PC-3 (cell line): ENCODE measurements around the gene ENO3.
A peak's percentile ranks its signal among the peaks of the same experiment; 100 is the strongest.

Experiments
- CTCF ChIP-seq: fragments of 300-600 bp; sonication (generic); conservative IDR thresholded peaks from 2 replicates; pipeline ENCODE4 v1.5.1; 2017; ENCODE audit warnings: antibody characterized with exemption, low read depth, mild to moderate bottlenecking, low read length
- EZH2 ChIP-seq: fragments of 300-600 bp; sonication (generic); IDR thresholded peaks from one replicate; pipeline ENCODE4 v1.6.1; 2017; ENCODE audit warnings: antibody characterized with exemption, mild to moderate bottlenecking, low read length; ENCODE audit not compliant: unreplicated experiment

- no peak for TF ChIP-seq EZH2
- peak; percentile 22; the same call in 1 of the 2 replicates for TF ChIP-seq CTCF
These were observed 5.7 kb downstream of the ENO3 start for GRCh38 chr17:4956493-4957061.
